SK-N-SH (cell line): ENCODE measurements around the gene S100A16. TPM values are rescaled to one million over a fixed set of nuclear protein-coding genes. Genes with fewer than 3 reads are reported as not detected.

Experiments used
- CTCF ChIA-PET: fragments of 300-600, 350-600 bp; formaldehyde crosslinking; extraction: SDS; loops from one replicate; lab custom pipeline; 2021; lab: Yijun Ruan, JAX
- POLR2A ChIA-PET: fragments of 350-600 bp; sonication (Branson Sonifier 250); formaldehyde crosslinking; extraction: SDS; loops from one replicate; lab custom pipeline; 2020; ENCODE audit warnings: antibody characterized with exemption, inconsistent platforms; lab: Yijun Ruan, JAX
- DNase-seq: peaks from one replicate; pipeline ENCODE4 v3.0.0; 2012
- H2AFZ ChIP-seq: fragments of 200-600 bp; sonication (generic); 2 replicates; pipeline ENCODE4 v1.8.1; 2016; ENCODE audit warnings: antibody characterized with exemption, mild to moderate bottlenecking, low read depth
- H3F3A ChIP-seq: fragments of 200-600 bp; sonication (generic); replicated peaks from 2 replicates; pipeline ENCODE3; 2016; ENCODE audit warnings: antibody characterized with exemption, mild to moderate bottlenecking; ENCODE audit not compliant: insufficient read depth
- H3K27ac ChIP-seq, 2 experiments: fragments of 200-500 bp in 1 of 2; fragments of 200-600 bp in 1 of 2; sonication (Bioruptor generic) in 1 of 2; sonication (generic), shearing (Covaris generic) in 1 of 2; 2 replicates each; pipeline versions ENCODE4 v1.5.1 to v1.6.1; 2014 to 2016; ENCODE audit warnings: low read depth in 2 of 2, inconsistent platforms in 1 of 2, low read length in 1 of 2, mild to moderate bottlenecking in 1 of 2, mixed read lengths in 1 of 2
- H3K27me3 ChIP-seq: fragments of 200-600 bp; sonication (generic), shearing (Covaris generic); 2 replicates; pipeline ENCODE4 v1.6.1; 2016; ENCODE audit warnings: mixed run types; ENCODE audit not compliant: insufficient read depth
- H3K36me3 ChIP-seq, 2 experiments: fragments of 200-500 bp in 1 of 2; fragments of 200-600 bp in 1 of 2; sonication (Bioruptor generic) in 1 of 2; sonication (generic) in 1 of 2; replicated peaks in 1 of 2; 2 replicates each; pipeline versions ENCODE3 to v1.5.1; 2014 to 2016; ENCODE audit warnings: low read length in 1 of 2, mild to moderate bottlenecking in 1 of 2; ENCODE audit not compliant: insufficient read depth in 2 of 2, control insufficient read depth in 1 of 2
- H3K4me1 ChIP-seq, 2 experiments: fragments of 200-500 bp in 1 of 2; fragments of 200-600 bp in 1 of 2; sonication (Bioruptor generic) in 1 of 2; sonication (generic), shearing (Covaris generic) in 1 of 2; 2 replicates each; pipeline versions ENCODE4 v1.5.1 to v1.6.1; 2014 to 2016; ENCODE audit warnings: low read depth in 1 of 2, low read length in 1 of 2, mixed run types in 1 of 2; ENCODE audit not compliant: insufficient read depth in 2 of 2, control insufficient read depth in 1 of 2
- H3K4me2 ChIP-seq: fragments of 200-600 bp; sonication (generic), shearing (Covaris generic); 2 replicates; pipeline ENCODE4 v1.6.1; 2017; ENCODE audit warnings: mixed run types
- H3K4me3 ChIP-seq, 2 experiments: fragments of 200-500 bp in 1 of 2; fragments of 200-600 bp in 1 of 2; sonication (Bioruptor generic) in 1 of 2; sonication (generic), shearing (Covaris generic) in 1 of 2; 2 replicates each; pipeline versions ENCODE4 v1.5.1 to v1.8.1; 2014 to 2016; ENCODE audit warnings: low read depth in 2 of 2, inconsistent platforms in 1 of 2, low read length in 1 of 2, mild to moderate bottlenecking in 1 of 2, mixed read lengths in 1 of 2, moderate library complexity in 1 of 2
- H3K79me2 ChIP-seq: fragments of 200-600 bp; sonication (generic); 2 replicates; pipeline ENCODE4 v1.8.1; 2017; ENCODE audit warnings: mild to moderate bottlenecking; ENCODE audit not compliant: insufficient read depth
- H3K9ac ChIP-seq: fragments of 200-600 bp; sonication (generic); 2 replicates; pipeline ENCODE4 v1.6.1; 2017; ENCODE audit warnings: mixed run types
- H3K9me2 ChIP-seq: fragments of 200-600 bp; sonication (generic); 2 replicates; pipeline ENCODE4 v1.6.1; 2017; ENCODE audit warnings: mixed run types
- H3K9me3 ChIP-seq: fragments of 200-600 bp; sonication (generic); 2 replicates; pipeline ENCODE4 v1.6.1; 2017; ENCODE audit warnings: mixed run types, mild to moderate bottlenecking, moderate library complexity
- H4K20me1 ChIP-seq: fragments of 200-600 bp; sonication (generic); 2 replicates; pipeline ENCODE4 v1.6.1; 2017; ENCODE audit warnings: mild to moderate bottlenecking, mixed run types; ENCODE audit not compliant: insufficient read depth
- FOXJ3 ChIP-seq: sonication (generic); formaldehyde crosslinking; IDR thresholded peaks from 2 replicates; pipeline ENCODE4 v1.5.1; 2020; ENCODE audit warnings: mild to moderate bottlenecking, missing genetic modification reagents
- FOXM1 ChIP-seq: IDR thresholded peaks from 2 replicates; pipeline ENCODE4 v1.4.0; 2012; ENCODE audit warnings: low read depth, mild to moderate bottlenecking
- GABPA ChIP-seq: IDR thresholded peaks from 2 replicates; pipeline ENCODE4 v1.4.0; 2012; ENCODE audit warnings: low read depth, mild to moderate bottlenecking
- GATA2 ChIP-seq: sonication (generic); formaldehyde crosslinking; IDR thresholded peaks from 2 replicates; pipeline ENCODE4 v1.5.0; 2020; ENCODE audit warnings: mild to moderate bottlenecking, missing genetic modification reagents
- MXI1 ChIP-seq: IDR thresholded peaks from 2 replicates; pipeline ENCODE4 v1.6.1; 2012; ENCODE audit warnings: mild to moderate bottlenecking, low read depth, low read length, improper control_type of control experiment
- RCOR1 ChIP-seq: fragments of 150-350 bp; IDR thresholded peaks from 2 replicates; pipeline ENCODE4 v1.6.1; 2017; ENCODE audit warnings: antibody characterized with exemption, low read length
- RFX5 ChIP-seq: IDR thresholded peaks from 2 replicates; pipeline ENCODE4 v1.6.1; 2012; ENCODE audit warnings: mild to moderate bottlenecking, improper control_type of control experiment, low read length
- SIN3A ChIP-seq: IDR thresholded peaks from 2 replicates; pipeline ENCODE4 v1.6.1; 2012; ENCODE audit warnings: low read depth, mild to moderate bottlenecking, low read length, moderate library complexity, borderline replicate concordance
- TAF1 ChIP-seq: IDR thresholded peaks from 2 replicates; pipeline ENCODE4 v1.6.1; 2012; ENCODE audit warnings: low read depth, mild to moderate bottlenecking, low read length, moderate library complexity, borderline replicate concordance
- TCF12 ChIP-seq: IDR thresholded peaks from 2 replicates; pipeline ENCODE4 v1.4.0; 2012
- TEAD4 ChIP-seq: IDR thresholded peaks from 2 replicates; pipeline ENCODE4 v1.4.0; 2012; ENCODE audit warnings: mild to moderate bottlenecking, borderline replicate concordance; ENCODE audit not compliant: insufficient read depth
- WGBS: methylation state at CpG from one replicate; pipeline ENCODE4 v1.1.6; 2017; ENCODE audit warnings: low lambda C conversion rate; 5-methylcytosine and 5-hydroxymethylcytosine counted together
- polyA plus RNA-seq, 3 experiments: library from polyadenylated mRNA; depleted of rRNA; stranded (reverse); fragments of >200 nt; gene quantifications; 2 replicates each; pipeline ENCODE4 v1.2.3, GENCODE V29; 2012
- TF ChIP-seq, protein P1 (sequence below): fragments of 150-350 bp; IDR thresholded peaks from 2 replicates; pipeline ENCODE4 v1.6.1; 2016; ENCODE audit warnings: mild to moderate bottlenecking, low read depth, low read length
- TF ChIP-seq, protein P2 (sequence below): IDR thresholded peaks from 2 replicates; pipeline ENCODE4 v1.4.0; 2012; ENCODE audit warnings: low read depth, borderline replicate concordance

The S100A16 gene
- polyA plus RNA-seq, 1 of the 3 experiments (the other 2 are of a cell fraction) = 512 TPM

DNA sequence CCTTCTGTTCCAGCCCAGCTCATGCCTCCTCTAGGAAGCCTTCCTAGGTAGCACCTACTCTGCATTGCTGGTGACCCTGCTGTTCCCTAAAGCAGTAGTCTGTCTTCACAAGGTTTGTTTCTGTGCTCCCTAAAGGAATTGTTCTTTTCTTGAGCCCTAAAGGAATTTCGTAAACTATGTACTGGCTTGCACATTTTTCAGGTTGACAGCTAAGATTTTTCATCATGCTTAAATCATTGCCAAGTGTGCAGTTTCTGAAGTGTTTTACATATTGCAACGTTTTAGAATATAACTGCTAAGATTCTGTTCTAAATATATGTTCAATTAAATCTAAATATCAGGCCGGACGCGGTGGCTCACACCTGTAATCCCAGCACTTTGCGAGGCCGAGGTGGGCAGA is 13.1 kb downstream of the S100A16 start:
- no peaks in the 10 kb centered on the region for H3K36me3 ChIP-seq
- no peak overlapping the region for H3K4me2 ChIP-seq
- no peak overlapping the region for H3K4me3 ChIP-seq
- no peak overlapping the region for H2AFZ ChIP-seq
- no peaks in the 10 kb centered on the region for H4K20me1 ChIP-seq
- H3K79me2 ChIP-seq = no peaks in the 10 kb centered on the region
- ChIA-PET CTCF (interaction anchor here (1.2 to 1.9 kb wide), 3 partner anchors 18 to 32 kb away, joined by 3 to 7 read pairs (median 5); no protein-coding TSS in a partner anchor), POLR2A (no interaction called here)
- H3K27me3 ChIP-seq = no peaks in the 10 kb centered on the region
- H3K9me2 ChIP-seq = no peaks in the 10 kb centered on the region
- H3K9me3 ChIP-seq = no peaks in the 10 kb centered on the region
- H3K9ac ChIP-seq = no peak overlapping the region
- peaks cover 4 to 5% of the 10 kb centered on the region in 2 experiments; a peak in 1 of 4 replicates for H3K4me1 ChIP-seq
- 85% methylated on average over 7 of the region's 7 CpGs for WGBS
- no peak overlapping the region for H3K27ac ChIP-seq
- DNase-seq = no peak
- H3F3A ChIP-seq = peaks cover 21% of the 10 kb centered on the region
- TF ChIP-seq TAF1 (no peak), TEAD4 (no peak), FOXJ3 (no peak), GABPA (no peak), TCF12 (no peak), SIN3A (no peak), GATA2 (CRISPR knock-in tag) (no peak), MXI1 (no peak), FOXM1 (no peak), RCOR1 (no peak)
- TF ChIP-seq, protein P1, sequence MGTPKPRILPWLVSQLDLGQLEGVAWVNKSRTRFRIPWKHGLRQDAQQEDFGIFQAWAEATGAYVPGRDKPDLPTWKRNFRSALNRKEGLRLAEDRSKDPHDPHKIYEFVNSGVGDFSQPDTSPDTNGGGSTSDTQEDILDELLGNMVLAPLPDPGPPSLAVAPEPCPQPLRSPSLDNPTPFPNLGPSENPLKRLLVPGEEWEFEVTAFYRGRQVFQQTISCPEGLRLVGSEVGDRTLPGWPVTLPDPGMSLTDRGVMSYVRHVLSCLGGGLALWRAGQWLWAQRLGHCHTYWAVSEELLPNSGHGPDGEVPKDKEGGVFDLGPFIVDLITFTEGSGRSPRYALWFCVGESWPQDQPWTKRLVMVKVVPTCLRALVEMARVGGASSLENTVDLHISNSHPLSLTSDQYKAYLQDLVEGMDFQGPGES = no peak
- TF ChIP-seq, protein P2, sequence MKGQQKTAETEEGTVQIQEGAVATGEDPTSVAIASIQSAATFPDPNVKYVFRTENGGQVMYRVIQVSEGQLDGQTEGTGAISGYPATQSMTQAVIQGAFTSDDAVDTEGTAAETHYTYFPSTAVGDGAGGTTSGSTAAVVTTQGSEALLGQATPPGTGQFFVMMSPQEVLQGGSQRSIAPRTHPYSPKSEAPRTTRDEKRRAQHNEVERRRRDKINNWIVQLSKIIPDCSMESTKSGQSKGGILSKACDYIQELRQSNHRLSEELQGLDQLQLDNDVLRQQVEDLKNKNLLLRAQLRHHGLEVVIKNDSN = no peak

DNA sequence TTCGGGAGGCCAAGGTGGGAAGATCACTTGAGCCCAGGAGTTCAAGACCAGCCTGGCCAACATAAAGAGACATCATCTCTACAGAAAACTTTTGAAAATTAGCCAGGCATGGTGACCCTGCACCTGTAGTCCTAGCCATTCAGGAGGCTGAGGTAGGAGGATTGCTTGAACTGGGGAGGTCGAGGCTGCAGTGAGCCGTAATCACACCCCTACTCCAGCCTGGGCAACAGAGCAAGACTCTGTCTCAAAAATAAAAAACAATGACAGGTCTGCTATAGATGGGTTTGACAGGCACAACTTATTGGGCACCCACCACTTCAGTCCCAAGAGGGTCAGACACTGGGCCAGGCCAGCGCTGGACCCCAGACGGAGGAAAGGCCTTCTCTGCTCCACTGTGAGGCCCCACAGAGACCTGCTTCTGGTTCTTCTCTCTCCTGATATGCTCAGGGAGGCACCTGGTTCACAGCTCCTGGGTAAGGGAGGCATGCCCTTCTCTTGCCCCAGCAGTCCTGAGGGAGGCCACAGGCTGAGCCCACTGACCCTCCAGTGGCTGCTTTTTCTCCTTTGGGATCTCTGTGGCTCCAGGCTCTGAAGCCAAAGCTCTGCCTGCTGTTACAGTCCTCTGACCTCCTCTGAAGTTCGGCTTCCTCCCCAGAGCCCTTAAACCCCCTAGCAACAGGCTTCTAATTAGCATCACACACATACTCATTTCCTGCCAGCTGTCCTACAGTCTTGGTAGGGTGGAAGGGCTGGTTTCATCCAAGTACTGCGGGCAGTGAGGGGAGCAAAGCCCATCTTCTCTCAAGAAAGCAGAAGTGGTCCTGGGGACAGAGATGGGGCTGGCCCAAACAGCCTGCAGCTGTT is 14.4 kb downstream of the S100A16 start:
- Histone ChIP-seq H3K4me1 (peaks cover 4 to 5% of the 10 kb centered on the region in 2 experiments; a peak in 1 of 4 replicates), H3K27me3 (no peaks in the 10 kb centered on the region), H3K36me3 (no peaks in the 10 kb centered on the region), H2AFZ (0 out of 2 replicates have a peak overlapping the region, but pooled peaks have one; percentile 37), H3K9me3 (no peaks in the 10 kb centered on the region), H3K27ac (peak overlapping the region in 1 of 2 experiments; percentile 34; a peak in 1 of 4 replicates), H3K4me3 (no peak overlapping the region), H3K9me2 (no peaks in the 10 kb centered on the region), H3F3A (peaks cover 14% of the 10 kb centered on the region), H4K20me1 (no peaks in the 10 kb centered on the region), H3K9ac (no peak overlapping the region), H3K79me2 (no peaks in the 10 kb centered on the region), H3K4me2 (peak overlapping the region; percentile 58; the same call in 1 of the 2 replicates)
- ChIA-PET CTCF (interaction anchor here (0.7 to 1.9 kb wide), 10 partner anchors 8 to 246 kb away, joined by 3 to 7 read pairs (median 3); no protein-coding TSS in a partner anchor), POLR2A (no interaction called here)
- peak; percentile 75; the same call in 1 of the 2 replicates for TF ChIP-seq RFX5
- TF ChIP-seq TAF1 = no peak
- no peak for TF ChIP-seq FOXJ3
- no peak for DNase-seq
- 85% methylated on average over 7 of the region's 7 CpGs for WGBS
